Right atrium auricular region (tissue), 2 donors: ENCODE data around the gene GRM4. TPM values are rescaled to one million over a fixed set of nuclear protein-coding genes. Genes with fewer than 3 reads are reported as not detected.

Experiments
- DNase-seq: peaks from one replicate; pipeline ENCODE4 v3.0.0-alpha.2; 2019; ENCODE audit warnings: low spot score
- H3K27ac ChIP-seq, 2 donors: fragments of 200-600 bp; sonication (generic); 1 replicate in 1 of 2; 2 replicates in 1 of 2; pipeline ENCODE4 v1.5.1; 2016 to 2019
- H3K27me3 ChIP-seq, 2 donors: fragments of 200-600 bp; sonication (generic); one replicate each; pipeline versions ENCODE4 v1.5.1 to v1.6.0; 2017 to 2019
- H3K36me3 ChIP-seq: fragments of 200-600 bp; sonication (generic); one replicate; pipeline ENCODE4 v1.5.1; 2016
- H3K4me1 ChIP-seq, 2 donors: fragments of 200-600 bp; sonication (generic); one replicate each; pipeline versions ENCODE4 v1.5.1 to v1.6.0; 2017 to 2019
- H3K4me3 ChIP-seq, 2 donors: fragments of 200-600 bp; sonication (generic); 1 replicate in 1 of 2; 2 replicates in 1 of 2; pipeline ENCODE4 v1.5.1; 2017 to 2019; ENCODE audit warnings: mild to moderate bottlenecking in 1 of 2, moderate library complexity in 1 of 2
- H3K9me3 ChIP-seq, 2 donors: fragments of 200-600 bp; sonication (generic); one replicate each; pipeline ENCODE4 v1.5.1; 2019
- CTCF ChIP-seq, 2 donors: fragments of 200-600 bp; sonication (generic); IDR thresholded peaks; one replicate each; pipeline ENCODE4 v1.5.1; 2019; ENCODE audit warnings: antibody characterized with exemption in 2 of 2
- total RNA-seq, 2 donors: library from RNA; depleted of rRNA; stranded (reverse); fragments of >200 nt; gene quantifications; one replicate each; pipeline ENCODE4 v1.1.0, GENCODE V29; 2016

GRM4 gene
- total RNA-seq, 2 donors from 2014 or later: not detected

- Histone ChIP-seq H3K36me3 (no peaks in the 10 kb centered on the region), H3K27ac (no peak overlapping the region), H3K4me3 (no peak overlapping the region), H3K4me1 (no peaks in the 10 kb centered on the region), H3K27me3 (peaks cover 0 to 4% of the 10 kb centered on the region in 2 donors), H3K9me3 (no peaks in the 10 kb centered on the region)
- no peak for DNase-seq
- no peak for TF ChIP-seq CTCF (IDR thresholded peaks at IDR 0.05)
Measured at GRCh38 chr6:33978412-33979150, 167.3 kb downstream of the GRM4 start.

- H3K36me3 ChIP-seq: no peaks in the 10 kb centered on the region
- no peak for TF ChIP-seq CTCF (IDR thresholded peaks at IDR 0.05)
- H3K4me1 ChIP-seq: no peaks in the 10 kb centered on the region
- H3K27me3 ChIP-seq: peaks cover 0 to 4% of the 10 kb centered on the region in 2 donors
- no peak overlapping the region for H3K27ac ChIP-seq
- no peak for DNase-seq
- no peak overlapping the region for H3K4me3 ChIP-seq
- H3K9me3 ChIP-seq: peaks cover 0 to 2% of the 10 kb centered on the region in 2 donors
Measured at GRCh38 chr6:33977606-33978411, 168.1 kb downstream of the GRM4 start.

GRCh38 chr6:33976437-33977360, 169.2 kb downstream of the GRM4 start:
- Histone ChIP-seq H3K4me3 (no peak overlapping the region), H3K27ac (no peak overlapping the region), H3K36me3 (no peaks in the 10 kb centered on the region), H3K27me3 (peaks cover 0 to 4% of the 10 kb centered on the region in 2 donors), H3K4me1 (no peaks in the 10 kb centered on the region), H3K9me3 (peaks cover 0 to 10% of the 10 kb centered on the region in 2 donors)
- TF ChIP-seq CTCF (IDR thresholded peaks at IDR 0.05): no peak
- no peak for DNase-seq

GRCh38 chr6:33975661-33976436, 170.0 kb downstream of the GRM4 start:
- Histone ChIP-seq H3K9me3 (peaks cover 0 to 10% of the 10 kb centered on the region in 2 donors), H3K4me3 (no peak overlapping the region), H3K4me1 (no peaks in the 10 kb centered on the region), H3K36me3 (no peaks in the 10 kb centered on the region), H3K27me3 (peaks cover 0 to 4% of the 10 kb centered on the region in 2 donors), H3K27ac (no peak overlapping the region)
- no peak for DNase-seq
- TF ChIP-seq CTCF (IDR thresholded peaks at IDR 0.05): no peak

- Histone ChIP-seq H3K4me1 (no peaks in the 10 kb centered on the region), H3K4me3 (no peak overlapping the region), H3K36me3 (no peaks in the 10 kb centered on the region), H3K27ac (no peak overlapping the region), H3K9me3 (peaks cover 0 to 10% of the 10 kb centered on the region in 2 donors), H3K27me3 (peaks cover 0 to 4% of the 10 kb centered on the region in 2 donors)
- no peak for DNase-seq
- TF ChIP-seq CTCF (IDR thresholded peaks at IDR 0.05): no peak
Measured at GRCh38 chr6:33974471-33974870, 171.4 kb downstream of the GRM4 start.
